Stimulated activated CD8-positive, alpha-beta memory T cell treated with anti-CD3 and anti-CD28 coated beads, Interleukin-4, amount 100 ng/mL, for 1 hour (primary cell): Measurements from ENCODE around the gene KLHL21.
"Not testable (repeated sequence)": the region's sequence is repeated elsewhere in the genome, so short reads cannot be mapped to it uniquely, and the experiment has no call there.

Experiments
- DNase-seq, 2 donors: peaks; one replicate each; pipeline ENCODE4 v3.0.0-alpha.2; 2020; ENCODE audit warnings: low read depth in 2 of 2, low spot score in 1 of 2

Gene KLHL21

DNA sequence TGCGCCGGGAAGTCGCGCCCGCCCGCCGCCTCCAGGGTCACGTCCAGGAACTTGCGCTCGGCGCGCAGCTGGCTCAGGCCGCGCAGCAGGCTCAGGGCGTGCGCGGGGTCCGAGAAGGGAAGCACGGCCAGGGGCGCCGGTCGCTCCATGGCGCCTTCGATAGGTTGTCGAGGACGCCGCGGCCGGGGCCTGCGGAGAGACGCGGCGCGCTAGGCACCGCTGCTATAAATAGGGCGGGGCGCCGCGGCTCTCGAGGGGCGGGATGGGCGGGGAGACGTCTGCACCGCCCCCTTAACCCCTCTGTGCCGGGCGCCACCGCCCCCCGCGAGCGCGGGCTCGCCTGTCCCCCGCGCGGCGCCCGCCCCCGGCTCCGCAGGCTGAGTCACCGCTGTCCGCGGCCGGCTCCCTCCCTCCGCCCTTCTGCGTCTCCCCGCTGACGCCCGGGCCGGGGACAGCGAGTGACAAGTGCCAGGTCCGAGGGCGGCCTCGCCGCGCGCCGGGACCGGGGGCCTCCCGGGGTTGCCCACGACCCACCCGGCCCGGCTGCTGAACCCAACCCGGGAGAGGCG lies at the start of gene KLHL21:
TSS of gene KLHL21 (minus strand) at position 201 of the 569 bp plus-strand sequence. CDS start at position 149, 52 bp downstream.
- DNase-seq, result peak; percentile 70 to 79

DNA sequence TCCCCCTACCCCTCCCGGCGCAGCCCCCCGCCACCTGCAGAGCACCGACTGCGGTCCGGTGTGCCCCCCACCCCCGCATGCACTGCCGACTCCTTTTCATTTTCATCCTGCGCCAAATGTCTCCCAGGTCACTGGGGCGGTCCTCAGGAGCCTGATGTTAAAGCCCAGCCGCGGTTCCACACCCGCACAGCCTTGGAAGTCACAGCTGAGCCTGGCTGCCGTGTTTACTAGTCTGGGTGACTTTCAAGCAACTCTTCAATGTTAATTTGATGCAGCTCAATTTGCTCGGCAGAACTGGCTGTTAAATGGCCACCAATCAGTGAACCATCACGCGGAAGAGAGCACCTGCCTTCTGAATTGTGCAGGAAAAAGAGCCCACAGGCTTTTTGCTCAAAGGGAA lies 49.2 kb upstream of the KLHL21 start:
- DNase-seq, result no peak

- DNase-seq, result no peak
Measured at GRCh38 chr1:6648556-6648955, 45.9 kb upstream of the KLHL21 start.

- DNase-seq, result no peak
Measured at GRCh38 chr1:6646499-6647148, 44.0 kb upstream of the KLHL21 start.

GRCh38 chr1:6645018-6645417 lies 42.3 kb upstream of the KLHL21 start:
- DNase-seq, result no peak

- not testable (repeated sequence) for DNase-seq
Measured at GRCh38 chr1:6640867-6641266, 38.2 kb upstream of the KLHL21 start.

GRCh38 chr1:6638226-6638625 lies 35.6 kb upstream of the KLHL21 start:
- no peak for DNase-seq

DNA sequence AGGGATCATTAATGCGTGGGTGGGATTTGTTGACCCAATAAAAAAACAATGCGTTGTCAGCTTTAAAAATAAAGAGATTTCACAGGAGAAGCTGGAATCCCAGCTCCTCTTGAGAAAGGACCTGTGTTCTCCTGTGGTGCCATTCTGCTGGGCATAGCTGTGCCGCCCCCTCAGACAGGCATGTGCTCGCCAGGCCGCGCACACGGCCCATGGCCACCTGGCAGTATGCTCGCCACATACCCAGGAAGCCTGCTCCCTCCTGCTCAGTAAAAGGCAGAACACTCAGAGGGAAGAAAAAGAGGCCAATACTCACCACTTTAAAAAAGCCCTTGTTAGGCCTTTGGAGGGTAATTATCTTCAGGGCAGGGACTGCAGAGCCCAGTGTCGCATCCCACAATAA lies 35.1 kb upstream of the KLHL21 start:
- no peak for DNase-seq

DNA sequence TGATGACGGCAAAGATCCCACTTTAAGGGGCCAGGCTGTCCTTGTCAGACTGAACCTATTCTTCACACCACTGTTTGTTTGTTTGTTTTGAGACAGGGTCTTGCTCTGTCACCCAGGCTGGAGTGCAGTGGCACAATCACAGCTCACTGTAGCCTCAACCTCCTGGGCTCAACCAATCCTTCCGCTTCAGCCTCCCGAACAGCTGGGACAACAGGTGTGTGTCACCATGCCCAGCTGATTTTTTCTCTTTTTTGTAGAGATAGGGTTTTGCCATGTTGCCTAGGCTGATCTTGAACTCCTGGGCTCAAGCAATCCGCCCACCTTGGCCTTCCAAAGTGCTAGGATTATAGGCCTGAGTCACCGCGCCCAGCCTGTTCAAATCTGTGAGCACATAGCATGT lies 34.1 kb upstream of the KLHL21 start:
- not testable (repeated sequence) for DNase-seq

- DNase-seq, result no peak
Measured at GRCh38 chr1:6635910-6636760, 33.5 kb upstream of the KLHL21 start.

- DNase-seq, result no peak
Measured at GRCh38 chr1:6635161-6635909, 32.7 kb upstream of the KLHL21 start.

DNA sequence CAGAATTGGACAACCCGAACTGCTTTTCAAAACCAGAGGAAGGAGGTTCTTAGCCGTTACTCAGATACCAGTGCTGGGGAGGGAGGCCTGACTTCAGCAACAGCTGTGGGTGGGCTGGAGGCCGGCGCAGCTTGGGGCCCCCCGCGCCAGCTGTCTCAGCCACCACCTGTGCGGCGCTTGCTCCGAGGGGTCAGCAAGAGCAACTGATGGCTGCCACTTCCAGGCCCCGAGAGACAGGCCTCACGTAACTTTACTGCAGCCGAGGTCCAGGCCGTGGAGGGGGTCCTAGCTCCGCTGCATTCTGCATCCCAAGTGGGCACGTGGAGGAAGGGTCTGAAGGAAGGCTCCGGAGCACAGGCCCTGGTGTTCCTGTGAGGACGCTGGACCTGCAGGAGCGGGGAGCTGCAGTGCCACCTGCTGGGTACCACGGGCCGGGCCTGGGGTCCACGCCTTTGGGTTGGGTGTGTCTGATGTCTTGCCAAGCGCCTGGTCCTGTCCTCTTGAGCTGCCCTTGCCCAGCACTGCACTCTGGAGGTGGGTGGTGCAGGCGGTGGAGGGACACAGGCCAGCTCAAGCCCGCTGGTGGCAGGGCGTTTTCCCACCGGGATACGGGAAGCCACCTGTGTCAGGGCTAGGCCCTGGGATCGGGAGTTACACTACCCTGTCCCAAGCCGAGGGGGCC lies 31.8 kb upstream of the KLHL21 start:
- DNase-seq, result peak in 1 of 2 donors; percentile 22

- DNase-seq, result no peak
Measured at GRCh38 chr1:6632588-6633514, 30.2 kb upstream of the KLHL21 start.

- no peak for DNase-seq
Measured at GRCh38 chr1:6631058-6631457, 28.4 kb upstream of the KLHL21 start.

DNA sequence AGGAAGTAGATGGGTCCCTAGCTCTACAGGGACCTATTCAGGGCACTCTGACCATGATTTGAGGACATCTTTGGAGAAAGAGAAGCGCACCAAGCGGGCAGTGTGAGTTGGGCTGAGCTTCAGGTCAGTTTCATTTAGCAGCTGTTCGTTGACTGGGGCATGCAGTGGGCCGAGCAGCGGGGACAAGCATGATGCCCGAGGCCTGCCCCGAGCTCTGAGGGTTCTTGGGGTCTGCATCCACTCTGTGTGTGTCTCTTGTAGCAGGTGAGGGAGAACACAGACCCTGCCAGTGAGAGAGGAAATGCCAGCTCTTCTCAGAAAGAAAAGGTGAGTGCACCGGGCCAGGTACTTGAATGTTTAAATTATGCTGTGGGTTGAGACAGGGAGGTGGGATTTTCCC lies 27.4 kb upstream of the KLHL21 start:
- no peak for DNase-seq

GRCh38 chr1:6628971-6629479 lies 26.4 kb upstream of the KLHL21 start:
- DNase-seq, result no peak

GRCh38 chr1:6627841-6628545 lies 25.3 kb upstream of the KLHL21 start:
- DNase-seq, result no peak

DNA sequence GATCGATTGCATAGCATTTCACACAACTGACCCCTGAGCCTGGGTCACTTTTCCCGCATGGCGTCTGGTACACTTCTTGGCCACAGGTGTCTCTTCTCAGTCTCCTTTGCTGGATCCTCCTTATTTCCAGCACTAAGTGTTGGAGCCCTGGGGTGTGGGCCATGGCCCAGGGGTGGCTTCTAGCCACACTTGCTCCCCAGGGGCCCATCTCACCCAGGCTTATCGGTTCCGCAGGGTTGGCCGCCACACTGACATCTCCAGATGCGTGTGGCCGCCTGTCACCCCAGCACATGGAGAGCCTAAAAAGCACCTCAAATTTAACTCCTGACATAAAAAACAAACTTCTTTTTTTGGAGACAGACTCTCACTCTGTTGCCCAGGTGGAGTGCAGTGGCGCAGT lies 24.4 kb upstream of the KLHL21 start:
- DNase-seq, result no peak

GRCh38 chr1:6625584-6626149 lies 23.0 kb upstream of the KLHL21 start:
- no peak for DNase-seq
